SK-N-MC (cell line): ENCODE data around the gene FARS2.

Experiments
- DNase-seq: peaks from one replicate; pipeline ENCODE4 v3.0.0-alpha.2; 2011; ENCODE audit warnings: low read depth, low spot score
- H3K27ac ChIP-seq: fragments of 200-600 bp; sonication (generic); 2 replicates; pipeline ENCODE4 v1.5.1; 2016; ENCODE audit warnings: mixed run types
- H3K36me3 ChIP-seq: fragments of 200-600 bp; sonication (generic); 2 replicates; pipeline ENCODE4 v1.6.1; 2017; ENCODE audit warnings: antibody characterized with exemption, low read length, mixed read lengths; ENCODE audit not compliant: insufficient read depth
- H3K4me3 ChIP-seq: fragments of 200-600 bp; sonication (generic); 2 replicates; pipeline ENCODE4 v1.5.1; 2016
- H3K9ac ChIP-seq: fragments of 200-600 bp; sonication (generic); 2 replicates; pipeline ENCODE4 v1.8.0; 2017; ENCODE audit warnings: mixed run types, mixed read lengths; ENCODE audit not compliant: insufficient read length
- H3K9me3 ChIP-seq: fragments of 200-600 bp; sonication (generic); 2 replicates; pipeline ENCODE4 v1.6.1; 2017; ENCODE audit warnings: low read depth, mild to moderate bottlenecking, antibody characterized with exemption, low read length, moderate library complexity, mixed read lengths
- EZH2 ChIP-seq: fragments of 200-600 bp; sonication (generic); IDR thresholded peaks from one replicate; pipeline ENCODE4 v1.6.1; 2017; ENCODE audit warnings: antibody characterized with exemption
- FOXP2 ChIP-seq: optimal IDR thresholded peaks from 2 replicates; pipeline ENCODE3; 2011; ENCODE audit warnings: mild to moderate bottlenecking, moderate library complexity; ENCODE audit not compliant: insufficient read depth; ENCODE audit errors: extremely low read length, control extremely low read depth
- POLR2AphosphoS5 ChIP-seq: IDR thresholded peaks from 2 replicates; pipeline ENCODE4 v1.6.1; 2012; ENCODE audit warnings: mild to moderate bottlenecking, low read depth, low read length, borderline replicate concordance

The FARS2 gene

DNA sequence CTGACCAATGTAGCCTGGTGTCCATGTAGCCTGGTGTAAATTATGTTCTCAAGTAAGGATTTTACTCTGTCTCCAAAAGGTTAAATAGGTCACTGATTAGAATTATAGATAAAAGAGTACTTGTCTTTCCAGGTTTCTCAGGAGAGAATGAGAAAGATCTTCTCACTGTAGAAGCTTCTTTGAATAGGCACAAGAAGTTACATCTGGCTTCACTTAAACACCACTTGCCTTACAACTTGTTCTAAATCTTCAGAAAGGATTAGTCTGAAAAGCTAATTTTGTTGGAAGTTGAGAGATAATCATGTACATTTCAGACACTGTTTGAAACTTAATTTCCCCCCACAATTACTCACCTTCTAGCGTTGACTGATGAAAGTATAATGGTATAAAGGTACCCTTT, 275.3 kb downstream of the FARS2 start:
- Histone ChIP-seq H3K27ac (no peak overlapping the region), H3K9me3 (no peaks in the 10 kb centered on the region)

DNA sequence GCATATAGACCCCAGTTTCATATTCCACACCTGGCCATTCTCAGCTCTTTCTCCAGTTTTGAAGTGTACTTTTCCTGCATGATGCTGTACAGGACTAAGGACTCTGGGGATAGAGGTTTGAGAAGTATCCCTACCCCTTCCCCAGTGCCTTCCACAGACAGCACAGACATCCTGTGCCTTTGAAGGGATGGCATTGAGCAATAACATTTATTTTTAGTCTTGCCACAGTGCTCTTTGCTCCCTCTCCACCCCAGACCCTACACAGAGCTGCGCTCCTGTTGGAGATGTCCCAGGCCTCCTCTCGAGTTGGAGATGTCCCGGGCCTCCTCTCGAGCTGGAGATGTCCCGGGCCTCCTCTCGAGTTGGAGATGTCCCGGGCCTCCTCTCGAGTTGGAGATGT, 275.8 kb downstream of the FARS2 start:
- H3K4me3 ChIP-seq, result no peak overlapping the region
- no peak overlapping the region for H3K9ac ChIP-seq
- H3K27ac ChIP-seq, result no peak overlapping the region
- no peaks in the 10 kb centered on the region for H3K9me3 ChIP-seq
- H3K36me3 ChIP-seq, result 0 out of 2 replicates have a peak, but pooled peaks cover under 1% of the 10 kb centered on the region
- DNase-seq, result no peak
- TF ChIP-seq POLR2AphosphoS5 (no peak), EZH2 (no peak), FOXP2 (no peak)

More for the DNA sequence above, 275.3 kb downstream of the FARS2 start:
- no peak for DNase-seq
- no peaks in the 10 kb centered on the region for H3K36me3 ChIP-seq
- H3K9ac ChIP-seq, result no peak overlapping the region
- H3K4me3 ChIP-seq, result no peak overlapping the region
- TF ChIP-seq EZH2 (no peak), FOXP2 (no peak), POLR2AphosphoS5 (no peak)

DNA sequence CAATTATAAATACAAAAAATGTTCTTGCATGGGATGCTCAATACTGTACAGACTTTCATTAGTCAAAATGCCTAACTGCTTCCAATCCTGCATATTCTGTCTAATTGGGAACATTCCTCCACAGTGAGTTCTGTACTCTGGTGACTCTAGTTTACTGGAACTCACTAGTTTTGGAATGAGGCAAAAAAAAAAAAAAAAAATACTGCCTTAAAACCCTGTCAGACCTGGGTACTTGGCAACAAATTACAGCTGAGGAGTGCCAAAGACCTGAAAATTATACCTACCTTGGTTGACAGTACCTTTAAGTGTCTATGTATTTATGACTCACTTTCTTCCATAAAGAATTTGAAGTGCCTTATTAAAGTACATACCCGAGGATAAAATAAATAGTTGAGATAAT, 276.7 kb downstream of the FARS2 start:
- DNase-seq, result no peak
- no peak overlapping the region for H3K4me3 ChIP-seq

DNA sequence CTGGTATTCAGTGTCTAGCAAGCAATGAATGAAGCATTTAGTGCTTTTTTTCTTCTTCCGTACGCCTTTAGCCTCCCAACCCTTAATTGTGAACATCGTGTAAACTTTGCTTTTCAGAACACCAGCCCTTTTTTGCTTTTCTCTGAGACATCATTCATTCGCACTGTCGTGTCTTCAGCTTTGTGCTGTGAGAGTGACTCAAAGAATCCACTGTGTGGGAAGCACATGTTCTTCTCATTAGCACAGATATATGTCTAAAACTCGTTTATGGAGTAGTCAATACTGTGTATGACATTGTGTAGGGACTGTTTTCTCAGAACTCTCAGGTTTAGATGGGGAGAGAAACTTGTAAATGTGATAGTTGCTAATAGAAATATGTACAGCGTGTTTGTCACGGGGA, 279.1 kb downstream of the FARS2 start:
- TF ChIP-seq EZH2, result no peak
- TF ChIP-seq FOXP2, result no peak
- no peak for TF ChIP-seq POLR2AphosphoS5
- Histone ChIP-seq H3K4me3 (no peak overlapping the region), H3K36me3 (0 out of 2 replicates have a peak, but pooled peaks cover 3% of the 10 kb centered on the region), H3K9ac (no peak overlapping the region), H3K27ac (no peak overlapping the region), H3K9me3 (no peaks in the 10 kb centered on the region)
- DNase-seq, result no peak

More for the DNA sequence above, 276.7 kb downstream of the FARS2 start:
- H3K27ac ChIP-seq, result no peak overlapping the region
- H3K9ac ChIP-seq, result no peak overlapping the region
- H3K9me3 ChIP-seq, result no peaks in the 10 kb centered on the region
- no peak for TF ChIP-seq POLR2AphosphoS5
- no peak for TF ChIP-seq FOXP2
- no peak for TF ChIP-seq EZH2
- H3K36me3 ChIP-seq, result 0 out of 2 replicates have a peak, but pooled peaks cover 3% of the 10 kb centered on the region

DNA sequence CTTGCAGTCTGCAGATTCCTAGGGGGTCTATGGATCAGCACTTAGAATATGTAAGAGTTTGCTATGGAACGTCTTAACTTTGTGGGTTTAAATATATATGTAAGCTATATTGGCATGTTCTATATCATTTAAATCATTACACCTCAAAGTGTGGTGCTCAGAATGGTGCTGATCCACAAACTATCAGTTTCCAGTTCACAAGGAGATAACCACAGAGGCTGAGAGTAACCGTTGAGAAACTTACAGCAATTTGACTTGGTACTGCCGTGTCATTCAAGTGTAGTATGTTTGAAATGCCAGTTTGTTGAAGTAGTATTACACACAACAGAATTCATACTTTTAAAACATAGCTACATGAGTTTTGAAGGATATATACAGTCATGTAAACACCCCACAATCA, 279.7 kb downstream of the FARS2 start:
- DNase-seq, result no peak
- H3K27ac ChIP-seq, result no peak overlapping the region
- no peaks in the 10 kb centered on the region for H3K9me3 ChIP-seq
- no peak overlapping the region for H3K9ac ChIP-seq
- 0 out of 2 replicates have a peak, but pooled peaks cover 3% of the 10 kb centered on the region for H3K36me3 ChIP-seq
- H3K4me3 ChIP-seq, result no peak overlapping the region
- no peak for TF ChIP-seq POLR2AphosphoS5
- no peak for TF ChIP-seq EZH2
- TF ChIP-seq FOXP2, result no peak

DNA sequence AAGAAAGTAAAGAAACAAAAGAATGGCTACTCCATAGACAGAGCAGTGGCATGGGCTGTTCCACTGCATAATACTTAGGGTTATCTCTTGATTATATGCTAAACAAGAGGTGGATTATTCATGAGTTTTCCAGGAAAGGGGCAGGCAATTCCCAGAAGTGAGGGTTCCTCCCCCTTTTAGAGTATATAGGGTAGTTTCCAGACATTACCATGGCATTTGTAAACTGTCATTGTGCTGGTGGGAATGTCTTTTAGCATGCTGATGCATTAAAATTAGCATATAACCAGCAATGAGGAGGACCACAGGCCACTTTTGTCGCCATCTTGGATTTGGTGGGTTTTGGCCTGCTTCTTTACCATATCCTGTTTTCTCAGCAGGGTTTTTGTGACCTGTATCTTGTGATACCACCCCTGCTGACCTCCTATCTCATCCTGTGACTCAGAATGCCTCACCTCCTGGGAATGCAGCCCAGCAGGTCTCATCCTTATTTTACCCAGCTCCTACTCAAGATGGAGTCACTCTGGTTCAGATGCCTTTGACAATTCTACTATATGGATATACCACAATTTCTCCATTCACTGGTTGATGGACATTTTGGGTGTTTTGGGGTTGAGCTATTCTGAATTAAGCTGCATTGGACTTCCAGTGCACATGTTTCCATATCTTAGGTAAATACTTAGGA, 280.6 kb downstream of the FARS2 start:
- no peak for DNase-seq
- no peak overlapping the region for H3K27ac ChIP-seq
- TF ChIP-seq EZH2 (no peak), POLR2AphosphoS5 (no peak), FOXP2 (no peak)

DNA sequence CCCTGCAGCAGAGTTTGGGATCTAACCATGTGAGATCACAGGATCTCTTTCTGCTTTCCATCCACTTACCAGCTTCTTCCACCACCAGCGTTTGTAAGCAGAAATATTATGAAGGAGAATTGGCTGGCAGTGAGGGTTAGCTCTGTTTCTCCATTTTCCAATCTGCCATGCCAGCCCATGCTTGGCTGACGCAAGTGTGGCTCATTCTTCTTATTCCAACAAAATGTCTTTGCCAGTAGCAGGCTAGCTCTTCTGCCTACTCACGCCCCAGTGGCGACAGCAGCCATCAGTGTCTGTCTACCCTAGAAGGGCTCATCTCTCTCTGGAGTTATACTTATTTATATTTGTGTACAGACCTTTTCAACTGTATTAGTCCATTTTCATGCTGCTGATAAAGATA, 286.2 kb downstream of the FARS2 start:
- Histone ChIP-seq H3K9ac (no peak overlapping the region), H3K36me3 (peaks cover 4% of the 10 kb centered on the region; the same call in 1 of the 2 replicates), H3K27ac (no peak overlapping the region), H3K9me3 (peaks cover 3% of the 10 kb centered on the region; the same call in 1 of the 2 replicates), H3K4me3 (no peak overlapping the region)
- DNase-seq, result no peak
- TF ChIP-seq FOXP2 (no peak), POLR2AphosphoS5 (no peak), EZH2 (no peak)

More for the DNA sequence above, 280.6 kb downstream of the FARS2 start:
- Histone ChIP-seq H3K9ac (no peak overlapping the region), H3K36me3 (peaks cover 3% of the 10 kb centered on the region; the same call in 1 of the 2 replicates), H3K9me3 (no peaks in the 10 kb centered on the region), H3K4me3 (no peak overlapping the region)

DNA sequence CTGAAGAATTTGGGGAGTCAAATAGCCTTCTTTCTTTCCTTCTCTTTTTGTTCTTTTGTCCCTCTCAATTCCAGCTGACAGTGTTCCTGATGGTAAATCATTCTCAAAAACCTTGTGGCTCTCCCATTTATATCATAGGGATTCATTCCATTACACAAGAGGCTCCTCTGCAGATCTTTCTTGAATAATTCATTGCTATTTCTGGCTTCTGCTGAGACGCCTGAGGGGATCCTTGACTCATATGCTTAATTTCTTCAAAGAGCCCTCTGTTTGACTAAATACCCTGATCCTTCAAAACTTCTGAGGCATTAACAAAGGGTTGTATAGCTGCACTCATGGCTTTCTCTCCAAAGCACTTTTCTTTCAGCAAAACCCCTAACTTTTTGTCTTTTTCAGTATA, 289.3 kb downstream of the FARS2 start:
- DNase-seq, result peak; percentile 6
- Histone ChIP-seq H3K9ac (no peak overlapping the region), H3K27ac (no peak overlapping the region), H3K4me3 (no peak overlapping the region), H3K9me3 (peaks cover 3% of the 10 kb centered on the region; the same call in 1 of the 2 replicates), H3K36me3 (peaks cover 4% of the 10 kb centered on the region; the same call in 1 of the 2 replicates)
- no peak for TF ChIP-seq FOXP2
- no peak for TF ChIP-seq POLR2AphosphoS5
- no peak for TF ChIP-seq EZH2
